ENCODE results near the gene COPZ1. TPM values are rescaled to one million over a fixed set of nuclear protein-coding genes. Genes with fewer than 3 reads are reported as not detected.
"Not testable (repeated sequence)": the region's sequence is repeated elsewhere in the genome, so short reads cannot be mapped to it uniquely, and the experiment has no call there.

The COPZ1 gene
- total RNA-seq, 1 donor from 2014 or later: 191 TPM

- no peak for DNase-seq (ENCODE audit: low read depth)
Observed at GRCh38 chr12:54331461-54331860, 6.5 kb downstream of the COPZ1 start.

GRCh38 chr12:54333420-54334034 is 8.6 kb downstream of the COPZ1 start:
- no peak for DNase-seq (ENCODE audit: low read depth)

GRCh38 chr12:54337280-54337842 is 12.4 kb downstream of the COPZ1 start:
- DNase-seq (ENCODE audit: low read depth): no peak

- no peak for DNase-seq (ENCODE audit: low read depth)
Observed at GRCh38 chr12:54337854-54338650, 13.1 kb downstream of the COPZ1 start.

- DNase-seq (ENCODE audit: low read depth): no peak
Observed at GRCh38 chr12:54338698-54339296, 13.9 kb downstream of the COPZ1 start.

- DNase-seq (ENCODE audit: low read depth): no peak
Observed at GRCh38 chr12:54340846-54341245, 15.9 kb downstream of the COPZ1 start.

- no peak for DNase-seq (ENCODE audit: low read depth)
Observed at GRCh38 chr12:54341378-54342300, 16.7 kb downstream of the COPZ1 start.

- no peak for DNase-seq (ENCODE audit: low read depth)
Observed at GRCh38 chr12:54349036-54349435, 24.1 kb downstream of the COPZ1 start.

GRCh38 chr12:54349679-54350078 is 24.7 kb downstream of the COPZ1 start:
- no peak for DNase-seq (ENCODE audit: low read depth)

GRCh38 chr12:54350743-54351142 is 25.8 kb downstream of the COPZ1 start:
- DNase-seq (ENCODE audit: low read depth): no peak

GRCh38 chr12:54351341-54351740 is 26.4 kb downstream of the COPZ1 start:
- no peak for DNase-seq (ENCODE audit: low read depth)

GRCh38 chr12:54352022-54352531 is 27.1 kb downstream of the COPZ1 start:
- peak; percentile 43 for DNase-seq (ENCODE audit: low read depth)

- peak; percentile 52 for DNase-seq (ENCODE audit: low read depth)
Observed at GRCh38 chr12:54352891-54353874, 28.3 kb downstream of the COPZ1 start.

GRCh38 chr12:54354271-54354670 is 29.3 kb downstream of the COPZ1 start:
- DNase-seq (ENCODE audit: low read depth): not testable (repeated sequence)

GRCh38 chr12:54355104-54355815 is 30.3 kb downstream of the COPZ1 start:
- no peak for DNase-seq (ENCODE audit: low read depth)

GRCh38 chr12:54356228-54356627 is 31.3 kb downstream of the COPZ1 start:
- no peak for DNase-seq (ENCODE audit: low read depth)

GRCh38 chr12:54356951-54357356 is 32.0 kb downstream of the COPZ1 start:
- no peak for DNase-seq (ENCODE audit: low read depth)

GRCh38 chr12:54357506-54358190 is 32.7 kb downstream of the COPZ1 start:
- no peak for DNase-seq (ENCODE audit: low read depth)

Measured in renal cortical epithelial cell (primary cell).